ENCODE data around the gene MYOCOS.

The MYOCOS gene

DNA sequence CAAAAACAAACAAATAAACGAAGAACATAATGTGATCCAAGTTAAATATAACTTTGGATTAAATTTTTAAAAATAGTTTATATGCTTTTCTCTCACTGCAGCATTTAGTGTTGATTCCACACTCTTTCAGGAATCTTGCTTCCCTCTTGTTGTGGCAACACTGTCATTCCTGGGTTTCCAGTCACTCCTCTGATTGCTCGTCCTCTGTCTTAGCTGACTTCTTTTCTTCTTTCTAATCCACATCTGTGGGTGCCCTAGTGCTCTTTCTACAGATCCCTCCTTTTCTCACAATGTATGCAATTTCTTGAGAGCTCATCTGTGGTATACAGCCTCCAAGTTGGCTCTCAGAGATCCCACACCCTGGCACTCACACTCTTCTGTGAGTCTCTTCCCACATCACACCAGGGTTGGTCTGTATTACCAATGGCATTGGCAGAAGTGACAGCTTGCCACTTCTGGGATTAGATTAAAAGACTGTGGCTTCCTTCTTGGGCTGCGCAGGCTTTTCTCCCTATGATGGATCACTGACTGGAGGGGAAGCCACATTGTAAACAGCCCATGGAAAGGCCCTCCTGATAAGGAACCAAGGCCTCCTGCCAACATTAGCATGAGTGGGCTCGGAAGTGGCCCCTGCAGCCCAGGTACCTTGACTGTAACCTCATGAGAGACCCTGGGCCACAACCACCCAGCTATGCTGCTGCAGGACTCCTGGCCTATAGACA, 42.0 kb downstream of the MYOCOS start:
- DNase-seq, result no peak

- DNase-seq, result no peak
Observed at GRCh38 chr1:171664976-171665375, 42.9 kb downstream of the MYOCOS start.

DNA sequence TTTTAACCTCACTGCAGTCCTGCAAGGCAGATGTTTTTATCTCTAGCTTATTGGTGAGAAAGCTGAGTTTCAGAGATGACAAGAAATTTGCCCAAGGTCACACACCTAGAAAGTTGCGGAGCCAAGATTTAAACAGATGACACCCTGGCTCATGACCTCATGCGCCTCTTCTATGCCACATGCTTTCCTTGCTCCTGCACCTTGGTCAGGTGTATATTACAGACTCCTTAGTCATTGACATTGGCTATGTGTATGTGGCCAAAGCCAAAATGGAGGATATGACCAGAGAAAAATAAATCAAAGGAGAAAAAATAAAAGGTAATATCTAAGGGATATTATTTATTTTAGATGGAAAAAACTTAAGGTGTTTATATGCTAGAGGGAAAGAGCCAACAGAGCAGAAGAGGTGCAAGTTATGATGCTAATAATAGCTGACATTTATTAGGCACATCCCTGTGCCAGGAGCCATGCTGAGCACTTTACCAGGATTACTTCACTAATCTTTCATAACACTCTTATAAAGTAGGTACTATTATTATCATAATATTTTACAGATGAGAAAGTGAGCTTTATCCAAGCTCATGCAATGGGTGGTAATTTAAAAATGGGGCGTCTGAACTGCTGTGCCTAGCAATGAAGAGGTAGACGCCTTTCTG, 44.2 kb downstream of the MYOCOS start:
- no peak for DNase-seq

- DNase-seq, result no peak
Observed at GRCh38 chr1:171668372-171668771, 46.3 kb downstream of the MYOCOS start.

GRCh38 chr1:171670739-171671138, 48.7 kb downstream of the MYOCOS start:
- no peak for DNase-seq

GRCh38 chr1:171674431-171675405, 52.7 kb downstream of the MYOCOS start:
- DNase-seq, result no peak

All from 8988T (cell line).